Fibroblast of lung (primary cell): ENCODE measurements around the gene PSMB2. TPM values are rescaled to one million over a fixed set of nuclear protein-coding genes. Genes with fewer than 3 reads are reported as not detected.

Experiments used
- DNase-seq, 2 donors: peaks; one replicate each; pipeline versions ENCODE4 v3.0.0 to v3.0.0-alpha.2; 2010; ENCODE audit warnings: low read depth in 2 of 2
- H2AFZ ChIP-seq: 2 replicates; pipeline ENCODE4 v1.5.1; 2012; ENCODE audit warnings: low read length, control low read depth, inconsistent platforms
- H3K27ac ChIP-seq: 2 replicates; pipeline ENCODE4 v1.5.1; 2011; ENCODE audit warnings: low read length, control low read depth; ENCODE audit not compliant: insufficient read depth
- H3K27me3 ChIP-seq: 2 replicates; pipeline ENCODE4 v1.5.1; 2011; ENCODE audit warnings: mild to moderate bottlenecking, low read length; ENCODE audit not compliant: control insufficient read depth, insufficient read depth
- H3K36me3 ChIP-seq: 2 replicates; pipeline ENCODE4 v1.5.1; 2011; ENCODE audit warnings: low read length; ENCODE audit not compliant: control insufficient read depth, insufficient read depth
- H3K4me1 ChIP-seq: 2 replicates; pipeline ENCODE4 v1.5.1; 2011; ENCODE audit warnings: low read length; ENCODE audit not compliant: control insufficient read depth, insufficient read depth; ENCODE audit errors: extremely low read depth
- H3K4me2 ChIP-seq: 2 replicates; pipeline ENCODE4 v1.5.1; 2011; ENCODE audit warnings: low read length, control low read depth; ENCODE audit not compliant: insufficient read depth; ENCODE audit errors: extremely low read depth
- H3K4me3 ChIP-seq, 4 experiments: fragments of 200-600 bp in 1 of 4; sonication (generic) in 1 of 4; replicated peaks in 1 of 4; 2 replicates each; pipeline ENCODE4 v1.5.1; 2011 to 2016; ENCODE audit warnings: low read length in 4 of 4, low read depth in 3 of 4, mild to moderate bottlenecking in 3 of 4, control low read depth in 2 of 4, inconsistent platforms in 1 of 4, mixed read lengths in 1 of 4; ENCODE audit not compliant: insufficient read depth in 1 of 4; ENCODE audit errors: control extremely low read depth in 1 of 4
- H3K79me2 ChIP-seq: 2 replicates; pipeline ENCODE4 v1.5.1; 2012; ENCODE audit warnings: mild to moderate bottlenecking, low read length, inconsistent platforms; ENCODE audit not compliant: control insufficient read depth, insufficient read depth
- H3K9ac ChIP-seq: 2 replicates; pipeline ENCODE4 v1.5.1; 2011; ENCODE audit warnings: mild to moderate bottlenecking, low read length, control low read depth; ENCODE audit not compliant: insufficient read depth
- H3K9me3 ChIP-seq: 2 replicates; pipeline ENCODE4 v1.5.1; 2012; ENCODE audit warnings: low read depth, low read length; ENCODE audit not compliant: control insufficient read depth, insufficient read depth
- H4K20me1 ChIP-seq: 2 replicates; pipeline ENCODE4 v1.5.1; 2011; ENCODE audit warnings: low read length; ENCODE audit not compliant: control insufficient read depth, insufficient read depth; ENCODE audit errors: extremely low read depth
- CTCF ChIP-seq, 2 donors: IDR thresholded peaks in 1 of 2; conservative IDR thresholded peaks in 1 of 2; 1 replicate in 1 of 2; 2 replicates in 1 of 2; pipeline ENCODE4 v1.5.1; 2011 to 2012; ENCODE audit warnings: low read length in 2 of 2, control low read depth in 1 of 2, inconsistent platforms in 1 of 2, low read depth in 1 of 2, mild to moderate bottlenecking in 1 of 2
- EZH2 ChIP-seq: IDR thresholded peaks from 2 replicates; pipeline ENCODE4 v1.5.1; 2012; ENCODE audit warnings: low read length, control low read depth, mild to moderate bottlenecking; ENCODE audit errors: missing control alignments
- polyA plus RNA-seq, 2 donors: library from polyadenylated mRNA; depleted of rRNA in 1 of 2; stranded (reverse) in 1 of 2; unstranded in 1 of 2; fragments of >200 nt; gene quantifications; 2 replicates each; pipeline ENCODE4 v1.2.1, GENCODE V29; 2011 to 2012; ENCODE audit warnings: missing spikeins in 1 of 2
- total RNA-seq: library from RNA; depleted of rRNA; stranded (reverse); fragments of >200 nt; gene quantifications from 2 replicates; pipeline ENCODE4 v1.2.1, GENCODE V29; 2014

The PSMB2 gene
- total and polyA plus RNA-seq, 2 donors (not counting 1 experiment from before 2014, with no cell fraction given) = 18.3 to 66.8 TPM

- Histone ChIP-seq H4K20me1 (no peaks in the 10 kb centered on the region), H3K4me1 (no peaks in the 10 kb centered on the region), H3K4me3 (no peak overlapping the region), H3K27me3 (no peaks in the 10 kb centered on the region), H3K4me2 (no peak overlapping the region), H3K36me3 (peaks cover 5% of the 10 kb centered on the region), H3K79me2 (peaks cover 11% of the 10 kb centered on the region), H3K9ac (no peak overlapping the region), H3K9me3 (no peaks in the 10 kb centered on the region), H3K27ac (no peak overlapping the region), H2AFZ (no peak overlapping the region)
- no peak for TF ChIP-seq CTCF (conservative IDR thresholded peaks at IDR 0.05 in 1 of 2, IDR thresholded peaks at IDR 0.05 in 1 of 2; ENCODE audit: low read depth in 1 of 2, low read length in 2 of 2)
- no peak for TF ChIP-seq EZH2
- DNase-seq = no peak
These were observed 18.7 kb downstream of the PSMB2 start for GRCh38 chr1:35622510-35623178.

GRCh38 chr1:35619237-35620121 is 21.8 kb downstream of the PSMB2 start:
- Histone ChIP-seq H3K4me1 (no peaks in the 10 kb centered on the region), H3K36me3 (peaks cover 5% of the 10 kb centered on the region), H3K27ac (no peak overlapping the region), H3K4me2 (no peak overlapping the region), H3K27me3 (no peaks in the 10 kb centered on the region), H3K9ac (no peak overlapping the region), H3K79me2 (peaks cover 19% of the 10 kb centered on the region), H4K20me1 (no peaks in the 10 kb centered on the region), H3K4me3 (no peak overlapping the region), H3K9me3 (no peaks in the 10 kb centered on the region), H2AFZ (no peak overlapping the region)
- TF ChIP-seq EZH2 (no peak), CTCF (conservative IDR thresholded peaks at IDR 0.05 in 1 of 2, IDR thresholded peaks at IDR 0.05 in 1 of 2; ENCODE audit: low read depth in 1 of 2, low read length in 2 of 2) (no peak)
- DNase-seq = no peak

GRCh38 chr1:35615440-35615839 is 25.9 kb downstream of the PSMB2 start:
- TF ChIP-seq CTCF (conservative IDR thresholded peaks at IDR 0.05 in 1 of 2, IDR thresholded peaks at IDR 0.05 in 1 of 2; ENCODE audit: low read depth in 1 of 2, low read length in 2 of 2) (no peak), EZH2 (no peak)
- Histone ChIP-seq H3K9me3 (no peaks in the 10 kb centered on the region), H3K4me2 (no peak overlapping the region), H3K4me3 (no peak overlapping the region), H3K9ac (no peak overlapping the region), H3K4me1 (no peaks in the 10 kb centered on the region), H3K27me3 (no peaks in the 10 kb centered on the region), H4K20me1 (no peaks in the 10 kb centered on the region), H2AFZ (no peak overlapping the region), H3K36me3 (peaks cover 1% of the 10 kb centered on the region), H3K79me2 (peaks cover 15% of the 10 kb centered on the region), H3K27ac (no peak overlapping the region)
- no peak for DNase-seq
